Activated T-helper 1 cell treated with anti-CD3 and anti-CD28 coated beads, Interleukin-12 subunit alpha, Interleukin-12 subunit beta, Interleukin-2, Interleukin-4 antibody, amounts not matched to agents 30 ng/mL and 10 ng/mL and 1 ng/mL, durations not matched to agents 14 hours and 24 hours and 36 hours (primary cell): ENCODE data around the gene SLC44A5. TPM values are rescaled to one million over a fixed set of nuclear protein-coding genes. Genes with fewer than 3 reads are reported as not detected.

ENCODE experiments used
- DNase-seq: peaks from one replicate; pipeline ENCODE4 v3.0.0; 2021; ENCODE audit warnings: low spot score
- H3K27ac Mint-ChIP-seq: one replicate; pipeline ENCODE4 v1.8.0; 2021; ENCODE audit warnings: mild to moderate bottlenecking, mixed read lengths
- H3K27me3 Mint-ChIP-seq: one replicate; pipeline ENCODE4 v1.8.0; 2022; ENCODE audit warnings: mild to moderate bottlenecking, moderate library complexity, mixed read lengths; ENCODE audit not compliant: insufficient read depth
- H3K36me3 Mint-ChIP-seq: one replicate; pipeline ENCODE4 v1.8.0; 2021; ENCODE audit warnings: low read depth, mixed read lengths
- H3K4me1 Mint-ChIP-seq: one replicate; pipeline ENCODE4 v1.8.0; 2021; ENCODE audit warnings: low read depth, mixed read lengths
- H3K4me3 Mint-ChIP-seq: one replicate; pipeline ENCODE4 v1.8.0; 2021; ENCODE audit warnings: mild to moderate bottlenecking, moderate library complexity, mixed read lengths
- H3K9me3 Mint-ChIP-seq: one replicate; pipeline ENCODE4 v1.8.0; 2021; ENCODE audit warnings: mixed read lengths
- intact Hi-C: fragments of 100-400 bp; cut with micrococcal nuclease; formaldehyde crosslinking; loops from one replicate; pipeline ENCODE4 v1.15.1; 2024
- total RNA-seq: library from RNA; stranded (reverse); gene quantifications from 2 replicates; pipeline ENCODE4 v1.2.3, GENCODE V29; 2022

SLC44A5 gene
- total RNA-seq, 1 donor from 2014 or later: not detected

DNA sequence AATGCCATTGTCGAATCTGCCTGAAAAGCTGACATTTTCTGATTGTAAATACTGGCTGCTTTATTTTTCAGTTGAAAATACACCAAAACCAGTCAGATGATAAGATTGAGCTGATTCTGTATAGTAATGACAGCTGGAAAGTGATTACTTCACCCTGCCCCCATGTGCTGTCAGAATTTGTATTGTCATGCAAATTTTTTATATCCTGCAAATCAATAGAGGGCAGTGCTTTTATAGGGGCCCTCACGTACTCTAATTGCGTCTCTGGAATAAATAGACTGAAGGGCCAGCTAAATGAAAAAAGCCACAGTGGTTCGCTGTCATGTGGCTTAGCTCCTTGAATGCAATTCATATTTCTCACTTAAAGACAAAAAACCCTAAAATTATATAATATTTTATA is 268.1 kb downstream of the SLC44A5 start:
- DNase-seq: no peak
- no peaks in the 10 kb centered on the region for H3K4me1 Mint-ChIP-seq
- intact Hi-C loops: no loop called here
- no peaks in the 10 kb centered on the region for H3K27me3 Mint-ChIP-seq
- H3K4me3 Mint-ChIP-seq: no peak overlapping the region
- no peak overlapping the region for H3K27ac Mint-ChIP-seq
- H3K36me3 Mint-ChIP-seq: no peaks in the 10 kb centered on the region
- no peaks in the 10 kb centered on the region for H3K9me3 Mint-ChIP-seq

DNA sequence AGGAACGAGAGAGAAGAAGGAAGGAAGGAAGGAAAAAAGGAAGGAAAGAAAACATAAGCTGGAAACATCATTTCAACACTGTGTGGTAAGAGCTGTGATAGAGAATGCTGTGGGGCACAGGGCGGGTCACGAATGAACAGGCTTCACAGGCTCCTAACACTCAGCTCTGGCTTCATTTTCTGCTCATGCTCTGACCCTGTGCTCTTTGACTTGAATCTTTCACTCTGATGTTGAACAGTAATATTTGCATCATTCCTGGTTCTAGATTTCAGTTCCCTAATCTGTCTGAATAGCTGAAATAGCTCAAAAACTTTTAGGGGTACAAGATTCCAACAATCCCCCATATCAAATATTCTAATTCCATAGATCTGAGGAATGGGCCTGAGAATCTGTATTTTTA is 269.4 kb downstream of the SLC44A5 start:
- Mint-ChIP-seq H3K9me3 (no peaks in the 10 kb centered on the region), H3K27me3 (no peaks in the 10 kb centered on the region), H3K4me3 (no peak overlapping the region), H3K4me1 (no peaks in the 10 kb centered on the region), H3K36me3 (no peaks in the 10 kb centered on the region), H3K27ac (no peak overlapping the region)
- no peak for DNase-seq
- intact Hi-C loops: no loop called here

DNA sequence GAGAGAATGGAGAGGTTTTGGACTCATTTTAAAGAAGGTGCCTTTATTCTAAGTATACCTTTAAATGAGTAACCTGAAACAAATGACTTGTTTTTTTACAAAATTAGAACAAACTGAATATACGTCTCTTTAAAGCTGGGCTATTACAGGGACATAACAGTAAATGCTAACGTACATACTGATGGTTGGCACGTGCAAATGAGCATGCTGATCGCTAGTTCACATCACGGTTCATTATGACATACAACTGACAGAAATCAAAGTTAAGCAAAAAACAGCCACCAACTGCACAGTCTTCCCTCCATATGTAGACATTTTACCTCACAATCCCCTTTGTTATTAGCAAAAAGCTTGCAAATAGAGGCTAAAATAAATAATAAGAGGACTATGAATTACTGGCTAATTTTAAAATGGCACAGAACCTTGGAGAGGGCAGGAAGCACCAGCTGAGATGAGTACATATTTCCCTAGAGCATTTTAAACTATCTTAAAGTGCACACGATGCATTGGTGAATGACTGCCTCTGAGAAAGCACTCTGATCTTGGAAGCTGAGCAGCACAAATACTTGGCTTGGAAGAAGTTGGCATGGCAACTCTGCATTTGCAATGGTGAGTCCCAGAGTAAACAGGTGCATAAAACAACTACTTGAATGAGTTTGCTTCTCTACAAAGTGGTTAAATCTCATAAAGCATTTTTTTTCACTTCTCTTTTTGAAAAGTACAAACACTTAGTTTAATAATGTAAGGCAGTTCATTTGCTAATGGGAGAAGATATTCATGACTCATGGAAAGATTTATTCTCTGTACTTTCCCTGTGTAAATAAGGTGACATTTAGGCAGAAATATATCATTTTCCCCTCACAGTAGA is 272.1 kb downstream of the SLC44A5 start:
- no peaks in the 10 kb centered on the region for H3K4me1 Mint-ChIP-seq
- H3K36me3 Mint-ChIP-seq: no peaks in the 10 kb centered on the region
- intact Hi-C loops: no loop called here
- H3K27ac Mint-ChIP-seq: no peak overlapping the region
- H3K4me3 Mint-ChIP-seq: no peak overlapping the region
- no peak for DNase-seq
- no peaks in the 10 kb centered on the region for H3K27me3 Mint-ChIP-seq
- H3K9me3 Mint-ChIP-seq: no peaks in the 10 kb centered on the region

GRCh38 chr1:75334876-75335389 is 276.0 kb downstream of the SLC44A5 start:
- Mint-ChIP-seq H3K4me1 (no peaks in the 10 kb centered on the region), H3K27me3 (no peaks in the 10 kb centered on the region), H3K27ac (no peak overlapping the region), H3K9me3 (no peaks in the 10 kb centered on the region), H3K4me3 (no peak overlapping the region), H3K36me3 (no peaks in the 10 kb centered on the region)
- DNase-seq: no peak
- intact Hi-C loops: no loop called here

- Mint-ChIP-seq H3K4me1 (no peaks in the 10 kb centered on the region), H3K9me3 (no peaks in the 10 kb centered on the region), H3K4me3 (no peak overlapping the region), H3K27ac (no peak overlapping the region), H3K36me3 (no peaks in the 10 kb centered on the region), H3K27me3 (no peaks in the 10 kb centered on the region)
- intact Hi-C loops: no loop called here
- DNase-seq: no peak
Measured at GRCh38 chr1:75330624-75331023, 280.3 kb downstream of the SLC44A5 start.

GRCh38 chr1:75328691-75329090 is 282.2 kb downstream of the SLC44A5 start:
- H3K4me1 Mint-ChIP-seq: no peaks in the 10 kb centered on the region
- DNase-seq: no peak
- H3K27ac Mint-ChIP-seq: no peak overlapping the region
- no peaks in the 10 kb centered on the region for H3K9me3 Mint-ChIP-seq
- intact Hi-C loops: no loop called here
- no peak overlapping the region for H3K4me3 Mint-ChIP-seq
- no peaks in the 10 kb centered on the region for H3K27me3 Mint-ChIP-seq
- H3K36me3 Mint-ChIP-seq: no peaks in the 10 kb centered on the region

DNA sequence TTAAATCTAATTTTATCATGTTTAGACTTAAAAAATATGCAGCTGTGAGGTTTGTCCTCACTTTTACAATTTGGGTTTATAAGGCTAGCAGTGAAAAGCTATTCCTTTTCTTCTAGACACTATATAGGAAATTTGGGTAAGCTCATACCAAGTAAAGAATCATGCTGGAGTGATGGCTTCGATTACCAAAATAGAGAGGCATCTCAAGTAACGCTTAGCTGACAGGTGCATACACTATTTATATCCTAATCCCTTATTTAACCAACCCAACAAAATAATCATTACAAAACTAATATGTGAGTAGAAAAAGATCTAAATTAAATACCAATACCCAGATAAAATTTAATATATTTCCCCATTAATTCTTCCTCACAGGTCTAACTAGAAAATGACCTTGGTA is 283.5 kb downstream of the SLC44A5 start:
- H3K9me3 Mint-ChIP-seq: no peaks in the 10 kb centered on the region
- no peak for DNase-seq
- no peaks in the 10 kb centered on the region for H3K36me3 Mint-ChIP-seq
- no peak overlapping the region for H3K27ac Mint-ChIP-seq
- no peaks in the 10 kb centered on the region for H3K27me3 Mint-ChIP-seq
- no peak overlapping the region for H3K4me3 Mint-ChIP-seq
- intact Hi-C loops: no loop called here
- H3K4me1 Mint-ChIP-seq: no peaks in the 10 kb centered on the region

DNA sequence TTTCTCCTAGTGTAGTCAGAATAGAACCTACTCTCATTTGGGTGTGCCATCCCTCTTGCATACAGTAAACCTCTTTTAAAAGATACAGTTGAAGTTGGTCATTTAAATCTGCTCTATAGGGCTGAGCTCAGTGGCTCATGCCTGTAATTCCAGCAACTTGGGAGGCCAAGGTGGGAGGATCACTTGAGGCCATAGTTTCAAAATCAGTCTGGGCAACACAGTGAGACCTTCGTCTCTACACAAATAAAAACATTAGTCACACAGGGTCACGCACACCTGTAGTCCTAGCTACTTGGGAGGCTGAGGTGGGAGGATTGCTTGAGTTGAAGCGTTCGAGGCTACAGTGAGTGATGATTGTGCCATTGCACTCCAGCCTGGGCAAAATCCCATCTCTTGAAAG is 292.9 kb downstream of the SLC44A5 start:
- Mint-ChIP-seq H3K4me1 (no peaks in the 10 kb centered on the region), H3K27ac (no peak overlapping the region), H3K27me3 (no peaks in the 10 kb centered on the region)

DNA sequence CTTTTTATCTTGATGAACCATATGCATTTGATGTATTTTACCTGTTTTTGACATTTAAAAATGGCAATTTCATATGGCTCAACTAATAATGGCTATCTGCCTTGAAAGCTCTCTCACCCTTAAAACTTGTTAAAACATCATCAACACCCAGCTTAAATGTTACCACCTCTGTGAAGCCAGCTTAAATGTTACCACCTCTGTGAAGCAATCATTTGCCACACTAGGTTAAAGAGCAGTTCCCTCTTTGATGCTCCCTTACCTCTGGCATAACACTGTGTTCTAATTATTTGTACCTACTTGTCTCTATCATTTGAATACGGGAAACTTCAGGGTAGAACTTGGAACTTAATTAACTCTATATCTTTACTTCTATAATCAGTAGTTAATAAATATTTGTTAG is 294.7 kb downstream of the SLC44A5 start:
- Mint-ChIP-seq H3K4me3 (no peak overlapping the region), H3K27ac (no peak overlapping the region), H3K36me3 (no peaks in the 10 kb centered on the region), H3K9me3 (no peaks in the 10 kb centered on the region), H3K4me1 (no peaks in the 10 kb centered on the region), H3K27me3 (no peaks in the 10 kb centered on the region)
- intact Hi-C loops: no loop called here
- no peak for DNase-seq

More for the DNA sequence above, 292.9 kb downstream of the SLC44A5 start:
- no peak for DNase-seq
- Mint-ChIP-seq H3K36me3 (no peaks in the 10 kb centered on the region), H3K9me3 (no peaks in the 10 kb centered on the region), H3K4me3 (no peak overlapping the region)
- intact Hi-C loops: no loop called here

- Mint-ChIP-seq H3K4me3 (no peak overlapping the region), H3K27ac (no peak overlapping the region), H3K4me1 (no peaks in the 10 kb centered on the region), H3K27me3 (no peaks in the 10 kb centered on the region), H3K9me3 (no peaks in the 10 kb centered on the region), H3K36me3 (no peaks in the 10 kb centered on the region)
- intact Hi-C loops: no loop called here
- no peak for DNase-seq
Measured at GRCh38 chr1:75312620-75313019, 298.3 kb downstream of the SLC44A5 start.

DNA sequence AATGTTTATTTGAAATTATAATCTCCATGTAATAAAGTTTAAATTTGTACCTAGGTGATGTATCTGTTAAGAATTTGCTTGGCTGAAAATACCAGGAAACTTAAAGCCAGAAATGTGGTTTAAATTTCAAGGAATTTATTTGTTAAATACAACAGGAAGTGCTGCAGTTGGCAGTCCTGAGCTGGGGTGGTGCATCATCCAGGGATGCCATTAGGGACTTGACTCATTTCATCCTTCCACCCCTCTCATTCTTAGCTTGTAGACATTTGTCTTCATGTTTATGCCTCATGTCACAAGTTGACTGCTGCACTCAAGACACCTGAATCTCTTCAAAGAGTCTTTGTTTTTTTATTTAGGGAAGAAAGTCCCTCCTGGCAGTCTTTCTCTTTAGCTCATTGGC is 300.8 kb downstream of the SLC44A5 start:
- no peak for DNase-seq
- H3K4me1 Mint-ChIP-seq: no peaks in the 10 kb centered on the region
- no peak overlapping the region for H3K4me3 Mint-ChIP-seq
- no peaks in the 10 kb centered on the region for H3K36me3 Mint-ChIP-seq
- no peaks in the 10 kb centered on the region for H3K27me3 Mint-ChIP-seq
- intact Hi-C loops: no loop called here
- no peaks in the 10 kb centered on the region for H3K9me3 Mint-ChIP-seq
- no peak overlapping the region for H3K27ac Mint-ChIP-seq

- DNase-seq: no peak
- Mint-ChIP-seq H3K9me3 (no peaks in the 10 kb centered on the region), H3K27ac (no peak overlapping the region), H3K4me1 (no peaks in the 10 kb centered on the region), H3K36me3 (no peaks in the 10 kb centered on the region), H3K4me3 (no peak overlapping the region), H3K27me3 (no peaks in the 10 kb centered on the region)
- intact Hi-C loops: no loop called here
Measured at GRCh38 chr1:75308365-75308764, 302.5 kb downstream of the SLC44A5 start.

DNA sequence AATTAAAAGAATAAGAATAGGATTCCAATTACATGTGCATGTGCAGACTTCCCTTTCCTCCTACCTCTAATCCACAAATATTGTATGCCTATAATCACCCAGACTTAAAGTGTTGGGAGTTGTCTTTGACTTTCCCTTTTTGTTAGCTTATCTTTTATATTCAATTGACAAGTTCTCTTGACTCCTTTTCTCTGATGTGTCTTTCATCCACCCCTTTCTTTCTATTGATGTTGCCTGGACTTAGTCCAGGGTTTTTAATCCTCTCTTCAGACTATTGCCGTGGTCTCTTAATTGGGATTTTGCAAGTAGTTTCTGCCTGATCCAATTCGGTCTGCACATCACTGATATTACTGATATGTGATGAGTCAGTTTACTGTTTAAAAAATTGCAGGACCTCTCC is 305.9 kb downstream of the SLC44A5 start:
- Mint-ChIP-seq H3K4me3 (no peak overlapping the region), H3K4me1 (no peaks in the 10 kb centered on the region), H3K27me3 (no peaks in the 10 kb centered on the region), H3K36me3 (no peaks in the 10 kb centered on the region), H3K9me3 (no peaks in the 10 kb centered on the region), H3K27ac (no peak overlapping the region)
- no peak for DNase-seq
- intact Hi-C loops: no loop called here

DNA sequence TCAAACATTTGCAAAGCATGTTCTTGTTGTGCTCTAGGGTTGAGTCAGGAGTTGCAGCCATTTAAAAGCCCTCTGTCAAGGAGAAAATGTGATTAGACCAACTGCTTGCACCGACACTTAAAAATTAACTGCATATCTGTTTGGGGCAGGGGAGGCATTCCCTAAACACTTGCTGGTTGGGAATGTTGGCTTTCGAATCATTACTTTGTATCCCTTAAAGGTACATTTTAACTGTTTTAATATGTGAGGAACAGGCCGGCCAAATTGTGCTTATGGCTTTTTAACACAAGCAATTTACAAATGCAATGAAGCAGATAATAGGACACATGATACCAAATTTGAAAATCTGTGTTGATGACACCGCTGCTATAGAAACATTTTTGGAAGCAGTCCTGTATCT is 317.6 kb downstream of the SLC44A5 start:
- no peaks in the 10 kb centered on the region for H3K27me3 Mint-ChIP-seq
- H3K9me3 Mint-ChIP-seq: no peaks in the 10 kb centered on the region

More for the DNA sequence above, 317.6 kb downstream of the SLC44A5 start:
- H3K27ac Mint-ChIP-seq: no peak overlapping the region
- intact Hi-C loops: no loop called here
- no peaks in the 10 kb centered on the region for H3K4me1 Mint-ChIP-seq
- no peak overlapping the region for H3K4me3 Mint-ChIP-seq
- no peaks in the 10 kb centered on the region for H3K36me3 Mint-ChIP-seq
- DNase-seq: no peak
